ENCODE measurements around the gene SHANK1. TPM values are rescaled to one million over a fixed set of nuclear protein-coding genes. Genes with fewer than 3 reads are reported as not detected.
A peak's percentile ranks its signal among the peaks of the same experiment; 100 is the strongest.

The SHANK1 gene
- total and polyA plus RNA-seq, 2 donors (not counting 3 experiments of a cell fraction or from before 2014, with no cell fraction given): 0.66 to 1.9 TPM

- no peak within 1 kb of the TSS for H3K9ac ChIP-seq (replicated peaks; ENCODE audit: extremely low read depth, insufficient read depth, low read length)
- H3K4me3 ChIP-seq (replicated peaks in 1 of 3; ENCODE audit: insufficient read depth in 1 of 3, low read depth in 1 of 3, low read length in 3 of 3): peak within 1 kb of the TSS in 1 of 3 experiments; percentile 45
- H3K36me3 ChIP-seq (ENCODE audit: control insufficient read depth in 2 of 2, extremely low read depth in 1 of 2, insufficient read depth in 2 of 2, low read length in 2 of 2): no peaks in the 10 kb centered on the region
- no peaks in the 10 kb centered on the region for H4K20me1 ChIP-seq (replicated peaks; ENCODE audit: control insufficient read depth, extremely low read depth, insufficient read depth, low read length)
- CTCF ChIA-PET: no interaction called here
- no peak within 1 kb of the TSS for H3K4me2 ChIP-seq (ENCODE audit: insufficient read depth, low read length)
- H2AFZ ChIP-seq (ENCODE audit: low read depth, low read length): peak within 1 kb of the TSS; percentile 55
- DNase-seq (ENCODE audit: low read depth, low spot score): no peak
- H3K79me2 ChIP-seq (ENCODE audit: control insufficient read depth, insufficient read depth, low read length): no peaks in the 10 kb centered on the region
- POLR2A ChIA-PET: interaction anchor here (0.7 kb wide), 1 partner anchor 95 kb away, joined by 4 read pairs; no protein-coding TSS in a partner anchor
- H3K27ac ChIP-seq (ENCODE audit: insufficient read depth, low read depth, low read length): no peak within 1 kb of the TSS
- dilution Hi-C loops (cut with MboI; ENCODE audit: extremely low pct_ligation_motif_present, low sequenced_read_pairs) (no loop called here), intact Hi-C loops (cut with micrococcal nuclease) (no loop called here)
- TF ChIP-seq JUN (IDR thresholded peaks at IDR 0.05; ENCODE audit: borderline replicate concordance, insufficient read depth, insufficient read length, low read depth) (no peak), EZH2 (IDR thresholded peaks at IDR 0.05; ENCODE audit: borderline replicate concordance, low read depth, low read length, severe bottlenecking) (peak; percentile 81)
- no peaks in the 10 kb centered on the region for H3K4me1 ChIP-seq (ENCODE audit: control insufficient read depth, extremely low read depth, insufficient read depth, low read length)
- BruUV-seq (replicated peaks): no TSS peak
- no peak for FAIRE-seq
- H3K9me3 ChIP-seq (replicated peaks; ENCODE audit: control insufficient read depth, insufficient read depth, low read length): no peaks in the 10 kb centered on the region
- peaks cover 20 to 22% of the 10 kb centered on the region in 2 experiments for H3K27me3 ChIP-seq (ENCODE audit: control insufficient read depth in 2 of 2, insufficient read depth in 2 of 2, low read length in 2 of 2)
- H3K9me1 ChIP-seq (replicated peaks; ENCODE audit: control insufficient read depth, extremely low read depth, insufficient read depth, low read length): no peaks in the 10 kb centered on the region
Observed at GRCh38 chr19:50639121-50640112, 80.2 kb downstream of the SHANK1 start, which contains the start of gene SYT3. SYT3 (minus strand) TSS chr19:50639881; CDS start chr19:50637411, 2,470 bp downstream.

- H3K9me1 ChIP-seq (replicated peaks; ENCODE audit: control insufficient read depth, extremely low read depth, insufficient read depth, low read length): no peaks in the 10 kb centered on the region
- intact Hi-C loops (cut with micrococcal nuclease) (no loop called here), dilution Hi-C loops (cut with MboI; ENCODE audit: extremely low pct_ligation_motif_present, low sequenced_read_pairs) (no loop called here)
- H3K79me2 ChIP-seq (ENCODE audit: control insufficient read depth, insufficient read depth, low read length): no peaks in the 10 kb centered on the region
- TF ChIP-seq POLR2AphosphoS5 (IDR thresholded peaks at IDR 0.05; ENCODE audit: insufficient read depth, low read depth, low read length): no peak
- no peak for TF ChIP-seq MAX (IDR thresholded peaks at IDR 0.05; ENCODE audit: insufficient read depth, insufficient read length)
- no peak for TF ChIP-seq JUN (IDR thresholded peaks at IDR 0.05; ENCODE audit: borderline replicate concordance, insufficient read depth, insufficient read length, low read depth)
- TF ChIP-seq CTCF (IDR thresholded peaks at IDR 0.05; ENCODE audit: extremely low read depth in 1 of 2, insufficient read depth in 1 of 2, low read depth in 1 of 2, low read length in 2 of 2): no peak
- TF ChIP-seq GATA2 (IDR thresholded peaks at IDR 0.05; ENCODE audit: insufficient read depth, insufficient read length, low read depth, low read length): no peak
- TF ChIP-seq POLR2A (IDR thresholded peaks at IDR 0.05; ENCODE audit: low read depth, low read length): no peak
- no peak for TF ChIP-seq EZH2 (IDR thresholded peaks at IDR 0.05; ENCODE audit: borderline replicate concordance, low read depth, low read length, severe bottlenecking)
- TF ChIP-seq FOS (IDR thresholded peaks at IDR 0.05; ENCODE audit: borderline replicate concordance, insufficient read depth, low read length): no peak
- no peak for TF ChIP-seq MYC (IDR thresholded peaks at IDR 0.05; ENCODE audit: low read depth, low read length)
- H3K9me3 ChIP-seq (replicated peaks; ENCODE audit: control insufficient read depth, insufficient read depth, low read length): no peaks in the 10 kb centered on the region
- no peak overlapping the region for H3K4me2 ChIP-seq (ENCODE audit: insufficient read depth, low read length)
- CTCF ChIA-PET: no interaction called here
- H3K4me1 ChIP-seq (ENCODE audit: control insufficient read depth, extremely low read depth, insufficient read depth, low read length): no peaks in the 10 kb centered on the region
- POLR2A ChIA-PET: interaction anchor here (0.7 kb wide), 1 partner anchor 96 kb away, joined by 4 read pairs; no protein-coding TSS in a partner anchor
- DNase-seq (ENCODE audit: low read depth, low spot score) (no peak), FAIRE-seq (no peak)
- no peaks in the 10 kb centered on the region for H4K20me1 ChIP-seq (replicated peaks; ENCODE audit: control insufficient read depth, extremely low read depth, insufficient read depth, low read length)
- no peaks in the 10 kb centered on the region for H3K36me3 ChIP-seq (ENCODE audit: control insufficient read depth in 2 of 2, extremely low read depth in 1 of 2, insufficient read depth in 2 of 2, low read length in 2 of 2)
- peaks cover 20 to 22% of the 10 kb centered on the region in 2 experiments for H3K27me3 ChIP-seq (ENCODE audit: control insufficient read depth in 2 of 2, insufficient read depth in 2 of 2, low read length in 2 of 2)
- no peak overlapping the region for H2AFZ ChIP-seq (ENCODE audit: low read depth, low read length)
- H3K4me3 ChIP-seq (replicated peaks in 1 of 3; ENCODE audit: insufficient read depth in 1 of 3, low read depth in 1 of 3, low read length in 3 of 3): no peak overlapping the region
- H3K9ac ChIP-seq (replicated peaks; ENCODE audit: extremely low read depth, insufficient read depth, low read length): no peak overlapping the region
- no TSS peak for BruUV-seq (replicated peaks)
- H3K27ac ChIP-seq (ENCODE audit: insufficient read depth, low read depth, low read length): no peak overlapping the region
Observed at GRCh38 chr19:50638600-50638999, 81.0 kb downstream of the SHANK1 start.

Data from endothelial cell of umbilical vein (primary cell).